GM19351 (cell line): ENCODE data around the gene C1orf105.
"Not testable (repeated sequence)": the region's sequence is repeated elsewhere in the genome, so short reads cannot be mapped to it uniquely, and the experiment has no call there.

Source experiments
- ATAC-seq: cut with Tn5 transposase; IDR thresholded peaks from one replicate; pipeline ENCODE4 v1.9.1; 2021; ENCODE audit warnings: mild to moderate bottlenecking, moderate library complexity; ENCODE audit not compliant: unreplicated experiment

C1orf105 gene

GRCh38 chr1:172484252-172484651 lies 63.8 kb downstream of the C1orf105 start:
- no peak for ATAC-seq

GRCh38 chr1:172485626-172486025 lies 65.1 kb downstream of the C1orf105 start:
- ATAC-seq = no peak

- no peak for ATAC-seq
Measured at GRCh38 chr1:172486805-172487454, 66.4 kb downstream of the C1orf105 start.

- no peak for ATAC-seq
Measured at GRCh38 chr1:172487550-172487949, 67.1 kb downstream of the C1orf105 start.

GRCh38 chr1:172488393-172488792 lies 67.9 kb downstream of the C1orf105 start:
- ATAC-seq = no peak

- ATAC-seq = no peak
Measured at GRCh38 chr1:172489847-172490246, 69.4 kb downstream of the C1orf105 start.

GRCh38 chr1:172492421-172492820 lies 71.9 kb downstream of the C1orf105 start:
- ATAC-seq = no peak

GRCh38 chr1:172494166-172494565 lies 73.7 kb downstream of the C1orf105 start:
- no peak for ATAC-seq

- ATAC-seq = not testable (repeated sequence)
Measured at GRCh38 chr1:172496127-172496526, 75.6 kb downstream of the C1orf105 start.

- ATAC-seq = no peak
Measured at GRCh38 chr1:172496678-172497077, 76.2 kb downstream of the C1orf105 start.

GRCh38 chr1:172497230-172497629 lies 76.7 kb downstream of the C1orf105 start:
- ATAC-seq = no peak

GRCh38 chr1:172498857-172499256 lies 78.4 kb downstream of the C1orf105 start:
- no peak for ATAC-seq

GRCh38 chr1:172499636-172500141 lies 79.2 kb downstream of the C1orf105 start:
- ATAC-seq = no peak

- no peak for ATAC-seq
Measured at GRCh38 chr1:172500207-172500606, 79.7 kb downstream of the C1orf105 start.

- no peak for ATAC-seq
Measured at GRCh38 chr1:172507741-172508140, 87.3 kb downstream of the C1orf105 start.

GRCh38 chr1:172510479-172510878 lies 90.0 kb downstream of the C1orf105 start:
- ATAC-seq = no peak

GRCh38 chr1:172512591-172512990 lies 92.1 kb downstream of the C1orf105 start:
- no peak for ATAC-seq

- ATAC-seq = no peak
Measured at GRCh38 chr1:172513479-172513878, 93.0 kb downstream of the C1orf105 start.

- ATAC-seq = no peak
Measured at GRCh38 chr1:172514108-172514507, 93.6 kb downstream of the C1orf105 start.

- ATAC-seq = no peak
Measured at GRCh38 chr1:172515436-172515835, 95.0 kb downstream of the C1orf105 start.

- ATAC-seq = no peak
Measured at GRCh38 chr1:172515927-172516326, 95.4 kb downstream of the C1orf105 start.

GRCh38 chr1:172517081-172517480 lies 96.6 kb downstream of the C1orf105 start:
- no peak for ATAC-seq

- no peak for ATAC-seq
Measured at GRCh38 chr1:172517545-172517944, 97.1 kb downstream of the C1orf105 start.
